ENCODE data around the gene SPATA13.
"Not testable (repeated sequence)": the region's sequence is repeated elsewhere in the genome, so short reads cannot be mapped to it uniquely, and the experiment has no call there.

Gene SPATA13

DNA sequence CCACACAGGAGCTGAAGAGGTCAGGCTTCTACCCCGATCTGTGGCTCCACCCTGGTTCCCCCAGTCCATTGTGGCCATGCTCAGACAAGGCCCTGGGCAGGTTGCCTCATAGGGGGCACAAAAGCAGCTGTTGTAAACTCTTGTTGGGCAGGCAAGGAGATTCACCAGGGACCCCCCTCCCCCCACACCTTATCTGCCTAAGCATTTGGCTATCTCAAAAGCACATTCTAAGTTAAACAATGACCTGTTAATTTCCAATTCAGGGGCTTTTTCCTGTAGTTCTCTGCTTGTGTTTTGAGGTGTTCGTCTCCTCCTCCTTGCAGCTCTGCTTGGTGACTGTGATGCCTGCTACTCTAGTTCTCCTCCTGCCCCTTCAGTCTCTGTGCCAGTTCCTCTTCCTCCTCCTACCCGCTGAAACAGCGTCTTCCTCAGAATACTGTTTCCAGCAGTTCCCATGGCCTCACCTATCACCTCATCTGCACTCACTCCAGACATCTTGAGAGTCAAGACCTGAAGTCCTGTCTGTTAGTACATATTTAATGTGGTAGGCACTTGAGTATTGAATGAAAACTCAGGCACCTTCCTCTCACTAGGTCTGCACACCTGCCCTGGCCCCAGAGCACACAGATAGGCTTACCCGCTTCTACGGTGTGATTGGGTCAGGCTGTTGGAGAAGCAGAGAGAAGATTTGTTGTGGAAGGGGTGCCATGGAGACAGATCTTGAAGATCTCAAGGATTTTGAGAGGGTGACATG, 31.7 kb downstream of the SPATA13 start:
- no peak overlapping the region for H3K4me3 ChIP-seq (ENCODE audit: low read depth in 1 of 5, low read length in 5 of 5)
- H3K36me3 ChIP-seq (ENCODE audit: control insufficient read depth in 5 of 5, insufficient read depth in 5 of 5, low read length in 5 of 5), result no peaks in the 10 kb centered on the region
- H3K9ac ChIP-seq (ENCODE audit: low read length in 5 of 5), result no peak overlapping the region
- H3K9me3 ChIP-seq (ENCODE audit: control insufficient read depth in 5 of 5, low read length in 5 of 5), result peaks cover 0 to 4% (median 0%) of the 10 kb centered on the region in 5 donors
- no peaks in the 10 kb centered on the region for H3K4me1 ChIP-seq (ENCODE audit: control insufficient read depth in 5 of 5, insufficient read depth in 5 of 5, low read length in 5 of 5)
- H3K27ac ChIP-seq (ENCODE audit: low read depth, low read length), result no peak overlapping the region
- H3K27me3 ChIP-seq (ENCODE audit: control insufficient read depth in 5 of 5, insufficient read depth in 4 of 5, low read length in 5 of 5), result no peaks in the 10 kb centered on the region

DNA sequence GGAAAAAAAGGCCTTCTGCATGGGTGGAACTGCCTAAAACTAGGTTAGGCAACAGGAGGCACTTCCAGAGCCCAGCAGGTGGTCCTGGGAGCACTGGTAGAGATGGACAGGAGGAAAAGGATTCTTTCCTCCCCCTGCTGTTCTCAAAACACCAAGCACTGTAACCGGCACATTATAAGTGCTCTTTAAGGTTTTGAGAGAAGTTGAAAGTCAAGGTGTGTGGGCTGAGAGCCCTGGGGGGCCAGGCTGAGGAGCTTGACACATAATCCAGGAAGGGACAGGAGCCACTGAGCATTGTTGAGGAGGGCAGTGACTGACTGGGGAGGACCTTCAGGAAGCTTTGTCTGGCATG, 32.3 kb downstream of the SPATA13 start:
- Histone ChIP-seq H3K4me1 (ENCODE audit: control insufficient read depth in 5 of 5, insufficient read depth in 5 of 5, low read length in 5 of 5) (no peaks in the 10 kb centered on the region), H3K36me3 (ENCODE audit: control insufficient read depth in 5 of 5, insufficient read depth in 5 of 5, low read length in 5 of 5) (no peaks in the 10 kb centered on the region)

DNA sequence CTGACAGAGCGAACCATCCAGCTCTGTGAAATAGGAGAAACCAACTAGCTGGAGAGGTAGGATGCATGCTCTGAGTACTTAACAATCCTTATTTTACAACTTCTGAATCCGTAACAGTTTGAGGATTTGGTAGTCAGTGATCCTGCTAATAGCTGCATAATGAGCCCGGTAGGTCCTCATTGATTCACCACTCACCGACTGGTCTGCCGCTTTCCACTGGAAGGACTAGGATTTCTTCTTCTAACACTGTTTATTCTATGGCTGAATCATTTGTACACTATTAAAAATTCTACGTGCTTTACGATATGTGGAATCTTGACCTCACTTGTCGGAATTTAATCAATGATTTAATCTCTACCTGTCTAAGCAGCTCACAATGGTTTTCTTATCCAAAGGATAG, 33.9 kb downstream of the SPATA13 start:
- Histone ChIP-seq H3K27me3 (ENCODE audit: control insufficient read depth in 5 of 5, insufficient read depth in 4 of 5, low read length in 5 of 5) (no peaks in the 10 kb centered on the region), H3K27ac (ENCODE audit: low read depth, low read length) (no peak overlapping the region), H3K9ac (ENCODE audit: low read length in 5 of 5) (no peak overlapping the region), H3K4me1 (ENCODE audit: control insufficient read depth in 5 of 5, insufficient read depth in 5 of 5, low read length in 5 of 5) (no peaks in the 10 kb centered on the region), H3K36me3 (ENCODE audit: control insufficient read depth in 5 of 5, insufficient read depth in 5 of 5, low read length in 5 of 5) (no peaks in the 10 kb centered on the region), H3K4me3 (ENCODE audit: low read depth in 1 of 5, low read length in 5 of 5) (no peak overlapping the region), H3K9me3 (ENCODE audit: control insufficient read depth in 5 of 5, low read length in 5 of 5) (no peaks in the 10 kb centered on the region)

More for the DNA sequence above, 32.3 kb downstream of the SPATA13 start:
- Histone ChIP-seq H3K9ac (ENCODE audit: low read length in 5 of 5) (no peak overlapping the region), H3K9me3 (ENCODE audit: control insufficient read depth in 5 of 5, low read length in 5 of 5) (peaks cover 0 to 4% (median 0%) of the 10 kb centered on the region in 5 donors), H3K27me3 (ENCODE audit: control insufficient read depth in 5 of 5, insufficient read depth in 4 of 5, low read length in 5 of 5) (no peaks in the 10 kb centered on the region), H3K27ac (ENCODE audit: low read depth, low read length) (no peak overlapping the region), H3K4me3 (ENCODE audit: low read depth in 1 of 5, low read length in 5 of 5) (no peak overlapping the region)

DNA sequence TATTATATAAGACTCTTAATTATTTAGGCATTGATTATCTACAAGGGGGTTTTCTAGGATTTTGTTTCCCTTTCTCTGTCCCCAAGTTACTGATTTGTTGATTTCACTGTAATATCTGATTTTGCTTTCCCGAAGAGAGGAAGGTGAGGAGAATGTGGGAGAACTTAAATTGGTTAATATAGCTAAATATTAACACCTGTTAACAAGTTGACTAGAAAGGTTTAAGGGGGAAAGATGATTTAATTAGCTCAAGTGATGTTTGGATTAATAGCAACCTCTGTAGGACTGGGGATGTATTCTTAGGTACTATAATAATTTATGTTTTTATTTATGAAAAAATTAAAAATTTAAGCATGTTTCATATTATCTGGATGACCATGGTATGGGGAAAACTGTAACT, 35.1 kb downstream of the SPATA13 start:
- H3K9ac ChIP-seq (ENCODE audit: low read length in 5 of 5), result no peak overlapping the region
- no peak overlapping the region for H3K4me3 ChIP-seq (ENCODE audit: low read depth in 1 of 5, low read length in 5 of 5)
- no peaks in the 10 kb centered on the region for H3K27me3 ChIP-seq (ENCODE audit: control insufficient read depth in 5 of 5, insufficient read depth in 4 of 5, low read length in 5 of 5)
- no peaks in the 10 kb centered on the region for H3K9me3 ChIP-seq (ENCODE audit: control insufficient read depth in 5 of 5, low read length in 5 of 5)
- H3K27ac ChIP-seq (ENCODE audit: low read depth, low read length), result no peak overlapping the region
- H3K36me3 ChIP-seq (ENCODE audit: control insufficient read depth in 5 of 5, insufficient read depth in 5 of 5, low read length in 5 of 5), result no peaks in the 10 kb centered on the region
- H3K4me1 ChIP-seq (ENCODE audit: control insufficient read depth in 5 of 5, insufficient read depth in 5 of 5, low read length in 5 of 5), result no peaks in the 10 kb centered on the region

DNA sequence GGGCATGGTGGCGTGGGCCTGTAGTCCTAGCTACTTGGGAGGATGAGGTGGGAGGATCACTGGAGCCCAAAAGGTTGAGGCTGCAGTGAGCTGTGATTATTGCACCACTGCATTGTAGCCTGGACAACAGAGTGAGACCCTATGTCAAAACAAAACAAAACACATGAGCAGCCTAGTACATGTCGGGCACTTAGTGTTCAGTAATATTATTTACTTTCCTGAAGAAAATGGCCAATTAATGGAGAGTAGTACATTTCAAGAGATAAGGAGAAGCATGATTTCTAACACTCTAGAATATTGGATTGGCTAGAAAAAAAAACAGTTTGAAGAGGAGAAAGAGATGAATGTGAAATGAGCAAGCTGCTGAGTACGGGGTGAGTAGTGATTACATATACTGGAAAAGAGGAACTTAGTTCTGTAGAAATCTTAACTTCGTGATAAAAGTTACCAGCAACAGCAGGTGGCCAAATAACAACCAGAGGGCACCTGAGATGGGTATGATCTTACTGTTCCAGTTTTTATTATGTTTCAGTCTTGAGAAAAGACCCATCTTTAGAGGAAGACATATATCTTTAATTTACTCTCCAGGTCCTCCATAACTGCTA, 36.2 kb downstream of the SPATA13 start:
- no peak overlapping the region for H3K4me3 ChIP-seq (ENCODE audit: low read depth in 1 of 5, low read length in 5 of 5)
- no peaks in the 10 kb centered on the region for H3K27me3 ChIP-seq (ENCODE audit: control insufficient read depth in 5 of 5, insufficient read depth in 4 of 5, low read length in 5 of 5)
- H3K9ac ChIP-seq (ENCODE audit: low read length in 5 of 5), result no peak overlapping the region
- no peak overlapping the region for H3K27ac ChIP-seq (ENCODE audit: low read depth, low read length)
- H3K36me3 ChIP-seq (ENCODE audit: control insufficient read depth in 5 of 5, insufficient read depth in 5 of 5, low read length in 5 of 5), result no peaks in the 10 kb centered on the region
- H3K9me3 ChIP-seq (ENCODE audit: control insufficient read depth in 5 of 5, low read length in 5 of 5), result no peaks in the 10 kb centered on the region
- no peaks in the 10 kb centered on the region for H3K4me1 ChIP-seq (ENCODE audit: control insufficient read depth in 5 of 5, insufficient read depth in 5 of 5, low read length in 5 of 5)

DNA sequence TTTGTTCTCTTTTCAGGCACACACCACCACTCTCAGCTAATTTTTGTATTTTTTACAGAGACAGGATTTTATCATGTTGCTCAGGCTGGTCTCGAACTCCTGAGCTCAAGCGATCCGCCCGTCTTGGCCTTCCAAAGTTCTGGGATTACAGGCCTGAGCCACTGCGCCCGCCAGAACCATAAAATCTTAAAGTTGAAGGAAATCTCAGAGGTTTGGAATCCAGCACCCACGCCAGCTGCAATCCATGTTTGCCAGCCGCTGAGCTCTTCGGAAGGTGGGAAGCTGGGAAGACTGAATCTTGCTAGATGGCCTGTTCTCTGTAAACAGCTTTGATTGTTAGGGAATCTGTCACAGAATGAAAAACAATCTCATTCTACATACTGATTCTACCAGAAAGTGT, 38.5 kb downstream of the SPATA13 start:
- H3K4me1 ChIP-seq (ENCODE audit: control insufficient read depth in 5 of 5, insufficient read depth in 5 of 5, low read length in 5 of 5), result peaks cover 0 to 10% (median 0%) of the 10 kb centered on the region in 5 donors

DNA sequence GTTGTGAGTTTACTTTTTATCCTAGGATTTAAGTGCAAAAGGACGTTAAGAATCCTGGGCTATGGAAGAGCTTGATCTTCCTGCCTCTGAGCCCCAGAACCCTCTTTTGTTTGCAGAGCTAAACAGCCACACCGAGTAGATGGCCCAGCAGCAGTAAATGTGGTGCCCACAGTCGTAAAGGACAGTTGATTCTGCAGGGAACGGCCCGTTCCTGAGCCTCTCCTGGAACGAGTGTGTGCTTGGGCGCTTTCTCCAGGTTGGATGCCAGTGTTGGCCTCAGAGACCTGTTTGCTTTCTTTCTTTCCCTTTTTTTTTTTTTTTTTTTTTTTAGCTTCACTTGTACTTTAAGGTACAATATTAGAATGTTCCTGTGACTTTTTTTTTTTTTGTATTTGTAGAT, 41.7 kb downstream of the SPATA13 start:
- Histone ChIP-seq H3K27ac (ENCODE audit: low read depth, low read length) (no peak overlapping the region), H3K4me3 (ENCODE audit: low read depth in 1 of 5, low read length in 5 of 5) (no peak overlapping the region), H3K36me3 (ENCODE audit: control insufficient read depth in 5 of 5, insufficient read depth in 5 of 5, low read length in 5 of 5) (no peaks in the 10 kb centered on the region), H3K4me1 (ENCODE audit: control insufficient read depth in 5 of 5, insufficient read depth in 5 of 5, low read length in 5 of 5) (peaks cover 0 to 11% (median 0%) of the 10 kb centered on the region in 5 donors), H3K27me3 (ENCODE audit: control insufficient read depth in 5 of 5, insufficient read depth in 4 of 5, low read length in 5 of 5) (peaks cover 0 to 2% (median 0%) of the 10 kb centered on the region in 5 donors), H3K9me3 (ENCODE audit: control insufficient read depth in 5 of 5, low read length in 5 of 5) (no peaks in the 10 kb centered on the region), H3K9ac (ENCODE audit: low read length in 5 of 5) (no peak overlapping the region)

More for the DNA sequence above, 38.5 kb downstream of the SPATA13 start:
- no peak overlapping the region for H3K4me3 ChIP-seq (ENCODE audit: low read depth in 1 of 5, low read length in 5 of 5)
- H3K27ac ChIP-seq (ENCODE audit: low read depth, low read length), result peak overlapping the region; percentile 46
- H3K9me3 ChIP-seq (ENCODE audit: control insufficient read depth in 5 of 5, low read length in 5 of 5), result no peaks in the 10 kb centered on the region
- no peaks in the 10 kb centered on the region for H3K36me3 ChIP-seq (ENCODE audit: control insufficient read depth in 5 of 5, insufficient read depth in 5 of 5, low read length in 5 of 5)
- no peak overlapping the region for H3K9ac ChIP-seq (ENCODE audit: low read length in 5 of 5)
- H3K27me3 ChIP-seq (ENCODE audit: control insufficient read depth in 5 of 5, insufficient read depth in 4 of 5, low read length in 5 of 5), result peaks cover 0 to 2% (median 0%) of the 10 kb centered on the region in 5 donors

DNA sequence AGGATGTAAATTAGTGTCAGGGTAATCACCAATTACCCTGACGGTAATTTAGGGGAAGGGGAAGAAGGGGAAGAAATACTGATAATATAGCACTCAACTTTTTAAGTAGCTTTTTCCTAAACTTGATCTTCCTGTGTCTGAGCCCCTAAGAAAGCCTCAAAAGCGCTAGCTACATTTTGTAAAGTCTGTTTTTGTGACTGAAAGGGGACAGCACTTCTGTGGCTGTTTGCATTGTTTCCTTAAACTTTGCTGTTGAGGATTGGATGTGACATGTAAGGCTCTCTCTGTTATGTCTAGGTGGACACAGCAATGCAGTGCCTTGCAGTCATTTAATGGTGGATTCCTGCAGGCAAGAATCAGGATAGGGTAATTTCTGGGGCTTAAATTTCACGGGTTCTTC, 42.8 kb downstream of the SPATA13 start:
- Histone ChIP-seq H3K27ac (ENCODE audit: low read depth, low read length) (no peak overlapping the region), H3K4me3 (ENCODE audit: low read depth in 1 of 5, low read length in 5 of 5) (no peak overlapping the region), H3K36me3 (ENCODE audit: control insufficient read depth in 5 of 5, insufficient read depth in 5 of 5, low read length in 5 of 5) (no peaks in the 10 kb centered on the region), H3K9ac (ENCODE audit: low read length in 5 of 5) (no peak overlapping the region), H3K27me3 (ENCODE audit: control insufficient read depth in 5 of 5, insufficient read depth in 4 of 5, low read length in 5 of 5) (peaks cover 0 to 2% (median 0%) of the 10 kb centered on the region in 5 donors), H3K4me1 (ENCODE audit: control insufficient read depth in 5 of 5, insufficient read depth in 5 of 5, low read length in 5 of 5) (peaks cover 0 to 20% (median 7%) of the 10 kb centered on the region in 5 donors), H3K9me3 (ENCODE audit: control insufficient read depth in 5 of 5, low read length in 5 of 5) (no peaks in the 10 kb centered on the region)

DNA sequence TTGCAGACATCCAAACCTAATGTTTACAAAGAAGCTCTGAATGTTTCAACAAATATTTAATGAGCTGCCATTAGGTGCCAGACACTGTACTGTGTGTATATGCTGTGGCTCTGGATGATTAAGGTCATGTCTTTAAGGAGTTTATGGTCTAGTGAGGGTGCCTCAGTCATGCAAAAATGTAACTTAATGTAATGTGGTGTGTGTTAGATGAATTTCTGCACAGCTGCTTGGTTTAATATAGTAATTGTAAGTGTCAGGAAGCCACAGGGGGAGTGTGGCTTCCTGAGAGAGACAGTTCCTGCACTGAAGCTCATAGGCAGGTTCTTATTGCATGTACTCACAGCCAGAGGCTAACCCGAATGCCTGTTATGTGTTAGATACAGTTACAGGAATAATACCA, 43.3 kb downstream of the SPATA13 start:
- H3K9me3 ChIP-seq (ENCODE audit: control insufficient read depth in 5 of 5, low read length in 5 of 5), result no peaks in the 10 kb centered on the region
- H3K9ac ChIP-seq (ENCODE audit: low read length in 5 of 5), result no peak overlapping the region
- H3K4me3 ChIP-seq (ENCODE audit: low read depth in 1 of 5, low read length in 5 of 5), result no peak overlapping the region
- no peak overlapping the region for H3K27ac ChIP-seq (ENCODE audit: low read depth, low read length)
- peaks cover 0 to 2% (median 0%) of the 10 kb centered on the region in 5 donors for H3K27me3 ChIP-seq (ENCODE audit: control insufficient read depth in 5 of 5, insufficient read depth in 4 of 5, low read length in 5 of 5)
- H3K4me1 ChIP-seq (ENCODE audit: control insufficient read depth in 5 of 5, insufficient read depth in 5 of 5, low read length in 5 of 5), result peaks cover 0 to 25% (median 13%) of the 10 kb centered on the region in 5 donors
- H3K36me3 ChIP-seq (ENCODE audit: control insufficient read depth in 5 of 5, insufficient read depth in 5 of 5, low read length in 5 of 5), result no peaks in the 10 kb centered on the region

DNA sequence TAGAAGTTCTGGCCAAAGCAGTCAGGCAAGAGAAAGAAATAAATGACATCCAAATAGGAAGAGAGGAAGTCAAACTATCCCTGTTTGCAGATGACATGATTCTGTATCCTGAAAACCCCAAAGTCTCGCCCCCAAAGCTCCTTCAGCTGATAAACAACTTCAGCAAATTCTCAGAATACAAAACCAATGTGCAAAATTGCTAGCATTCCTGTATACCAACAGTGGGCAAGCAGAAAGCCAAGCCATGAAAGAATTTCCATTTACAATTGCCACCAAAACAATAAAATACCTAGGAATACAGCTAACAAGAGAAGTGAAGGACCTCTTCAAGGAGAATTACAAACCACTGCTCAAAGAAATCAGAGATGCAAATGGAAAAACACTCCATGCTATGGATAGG, 44.6 kb downstream of the SPATA13 start:
- not testable (repeated sequence) for H3K4me3 ChIP-seq (ENCODE audit: low read depth in 1 of 5, low read length in 5 of 5); H3K27ac ChIP-seq (ENCODE audit: low read depth, low read length)

More for the DNA sequence above, 44.6 kb downstream of the SPATA13 start:
- H3K9ac ChIP-seq (ENCODE audit: low read length in 5 of 5); H3K36me3 ChIP-seq (ENCODE audit: control insufficient read depth in 5 of 5, insufficient read depth in 5 of 5, low read length in 5 of 5); H3K27me3 ChIP-seq (ENCODE audit: control insufficient read depth in 5 of 5, insufficient read depth in 4 of 5, low read length in 5 of 5); H3K9me3 ChIP-seq (ENCODE audit: control insufficient read depth in 5 of 5, low read length in 5 of 5): not testable (repeated sequence)
- H3K4me1 ChIP-seq (ENCODE audit: control insufficient read depth in 5 of 5, insufficient read depth in 5 of 5, low read length in 5 of 5), result peaks cover 0 to 28% (median 16%) of the 10 kb centered on the region in 5 donors

All from subcutaneous abdominal adipose tissue (tissue), 5 donors.